ENCODE data around the gene PMPCB. TPM values are rescaled to one million over a fixed set of nuclear protein-coding genes. Genes with fewer than 3 reads are reported as not detected.

PMPCB gene
- total RNA-seq = 60.4 TPM

GRCh38 chr7:103296901-103297836 is at the start of gene PMPCB:
Gene PMPCB, plus strand, starts transcription at chr7:103297435. Its CDS starts 25 bp downstream, at chr7:103297460.

GRCh38 chr7:103344453-103345149 is 47.4 kb downstream of the PMPCB start, which contains the start of gene DNAJC2:
Gene DNAJC2, minus strand, starts transcription at chr7:103344767. Its CDS starts 145 bp downstream, at chr7:103344622.

GRCh38 chr7:103347507-103348267 is 50.5 kb downstream of the PMPCB start, which contains the start of gene PSMC2:
Gene PSMC2, plus strand, starts transcription at chr7:103347643. Its CDS starts 69 bp downstream, at chr7:103347712.

Small RNA genes within 50 kb of the gene (small RNA-seq; reads per million reads assigned to genes)
- not detected for gene RPS29P16

Other genes starting within 250 kb of the PMPCB start
- gene FBXL13, start 222.6 kb upstream of the PMPCB start, total RNA-seq = 18.5 TPM
- gene ARMC10, start 222.3 kb upstream of the PMPCB start, total RNA-seq = 39.0 TPM
- 24.0 TPM for gene NAPEPLD, start 148.3 kb upstream of the PMPCB start, total RNA-seq
- 19.6 TPM for gene DNAJC2, start 47.3 kb downstream of the PMPCB start, total RNA-seq
- gene PSMC2, start 50.2 kb downstream of the PMPCB start, total RNA-seq = 102 TPM
- 0.46 TPM for gene SLC26A5, start 148.8 kb downstream of the PMPCB start, total RNA-seq

Measured in diencephalon (tissue), 1 donor.